HG02623 (cell line): ENCODE data around the gene NR6A1.

Experiments used
- ATAC-seq: cut with Tn5 transposase; IDR thresholded peaks from one replicate; pipeline ENCODE4 v1.9.1; 2021; ENCODE audit warnings: moderate library complexity; ENCODE audit not compliant: unreplicated experiment

NR6A1 gene

GRCh38 chr9:124662561-124662960, 108.5 kb downstream of the NR6A1 start:
- ATAC-seq, result no peak

GRCh38 chr9:124661271-124661670, 109.8 kb downstream of the NR6A1 start:
- ATAC-seq, result no peak

GRCh38 chr9:124660341-124660801, 110.7 kb downstream of the NR6A1 start:
- ATAC-seq, result no peak

GRCh38 chr9:124659099-124659659, 111.9 kb downstream of the NR6A1 start:
- ATAC-seq, result no peak

GRCh38 chr9:124658165-124659017, 112.7 kb downstream of the NR6A1 start:
- ATAC-seq, result peak; percentile 86

- no peak for ATAC-seq
Measured at GRCh38 chr9:124657516-124657915, 113.6 kb downstream of the NR6A1 start.

GRCh38 chr9:124654431-124654830, 116.7 kb downstream of the NR6A1 start:
- ATAC-seq, result no peak

GRCh38 chr9:124652615-124653393, 118.3 kb downstream of the NR6A1 start:
- ATAC-seq, result no peak

GRCh38 chr9:124652203-124652602, 118.9 kb downstream of the NR6A1 start:
- no peak for ATAC-seq

- ATAC-seq, result no peak
Measured at GRCh38 chr9:124645274-124645673, 125.8 kb downstream of the NR6A1 start.

GRCh38 chr9:124639637-124640036, 131.5 kb downstream of the NR6A1 start:
- no peak for ATAC-seq

- no peak for ATAC-seq
Measured at GRCh38 chr9:124635285-124635684, 135.8 kb downstream of the NR6A1 start.

- no peak for ATAC-seq
Measured at GRCh38 chr9:124632077-124632621, 139.0 kb downstream of the NR6A1 start.

- ATAC-seq, result no peak
Measured at GRCh38 chr9:124631326-124631725, 139.8 kb downstream of the NR6A1 start.

GRCh38 chr9:124629600-124629999, 141.5 kb downstream of the NR6A1 start:
- ATAC-seq, result no peak

- no peak for ATAC-seq
Measured at GRCh38 chr9:124628741-124629140, 142.4 kb downstream of the NR6A1 start.

- no peak for ATAC-seq
Measured at GRCh38 chr9:124626276-124626675, 144.8 kb downstream of the NR6A1 start.

- ATAC-seq, result no peak
Measured at GRCh38 chr9:124625087-124625486, 146.0 kb downstream of the NR6A1 start.

GRCh38 chr9:124624735-124624992, 146.4 kb downstream of the NR6A1 start:
- no peak for ATAC-seq

GRCh38 chr9:124623966-124624734, 147.0 kb downstream of the NR6A1 start:
- ATAC-seq, result no peak

- no peak for ATAC-seq
Measured at GRCh38 chr9:124622882-124623281, 148.2 kb downstream of the NR6A1 start.
